ENCODE results near the gene ACOXL. TPM values are rescaled to one million over a fixed set of nuclear protein-coding genes. Genes with fewer than 3 reads are reported as not detected.

Gene ACOXL
- total and polyA plus RNA-seq, 9 of the 15 experiments (the other 6 are each of a cell fraction or from before 2014, with no cell fraction given), result 0.31 to 0.56 TPM; not detected in 7

GRCh38 chr2:111162718-111163331 lies 430.5 kb downstream of the ACOXL start (continued):
- no peak for TF ChIP-seq LCOR (CRISPR knock-in tag; IDR thresholded peaks at IDR 0.05)
- no peak for TF ChIP-seq POLR2A (conservative IDR thresholded peaks at IDR 0.05)
- TF ChIP-seq GATAD2A (IDR thresholded peaks at IDR 0.05), result no peak
- no peak for TF ChIP-seq UBTF (IDR thresholded peaks at IDR 0.05; ENCODE audit: borderline replicate concordance in 1 of 2, low read depth in 2 of 2, low read length in 2 of 2)
- TF ChIP-seq ZNF699 (CRISPR knock-in tag; IDR thresholded peaks at IDR 0.05; ENCODE audit: insufficient replicate concordance), result no peak
- no peak for TF ChIP-seq ZNF431 (CRISPR knock-in tag; IDR thresholded peaks at IDR 0.05)
- TF ChIP-seq EWSR1 (IDR thresholded peaks at IDR 0.05; ENCODE audit: borderline replicate concordance, low read depth, partially characterized antibody), result no peak
- TF ChIP-seq TFE3 (CRISPR knock-in tag; IDR thresholded peaks at IDR 0.05), result no peak
- no peak for TF ChIP-seq ELK1 (CRISPR knock-in tag; IDR thresholded peaks at IDR 0.05)
- TF ChIP-seq SREBF1 (IDR thresholded peaks at IDR 0.05; ENCODE audit: borderline replicate concordance, low read depth, low read length), result no peak
- TF ChIP-seq SRSF7 (optimal IDR thresholded peaks at IDR 0.05; ENCODE audit: low read depth, low read length), result no peak
- TF ChIP-seq STAT6 (CRISPR knock-in tag; IDR thresholded peaks at IDR 0.05), result no peak
- no peak for TF ChIP-seq SAFB (IDR thresholded peaks at IDR 0.05; ENCODE audit: borderline replicate concordance, low read depth, low read length)
- no peak for TF ChIP-seq POLR3G (IDR thresholded peaks at IDR 0.05; ENCODE audit: extremely low read depth, insufficient read length, insufficient replicate concordance)
- TF ChIP-seq ZNF23 (CRISPR knock-in tag; IDR thresholded peaks at IDR 0.05), result no peak
- no peak for TF ChIP-seq NFATC3 (IDR thresholded peaks at IDR 0.05)
- no peak for TF ChIP-seq EHMT2 (IDR thresholded peaks at IDR 0.05)
- TF ChIP-seq ZBTB33 (CRISPR knock-in tag; IDR thresholded peaks at IDR 0.05), result no peak
- TF ChIP-seq PCBP1 (IDR thresholded peaks at IDR 0.05; ENCODE audit: low read depth, low read length, poor library complexity, severe bottlenecking), result no peak

Measured in K562 (cell line).